GM18868 (cell line): ENCODE results near the gene AGPAT2.
"Not testable (repeated sequence)": the region's sequence is repeated elsewhere in the genome, so short reads cannot be mapped to it uniquely, and the experiment has no call there.

Experiments
- ATAC-seq: cut with Tn5 transposase; IDR thresholded peaks from one replicate; pipeline ENCODE4 v1.9.1; 2021; ENCODE audit warnings: mild to moderate bottlenecking, moderate library complexity; ENCODE audit not compliant: unreplicated experiment

The AGPAT2 gene

GRCh38 chr9:136720898-136721338 lies 33.7 kb upstream of the AGPAT2 start:
- ATAC-seq: no peak

- ATAC-seq: no peak
Observed at GRCh38 chr9:136720251-136720897, 33.1 kb upstream of the AGPAT2 start.

- ATAC-seq: no peak
Observed at GRCh38 chr9:136719195-136719880, 32.1 kb upstream of the AGPAT2 start.

- no peak for ATAC-seq
Observed at GRCh38 chr9:136718345-136719194, 31.3 kb upstream of the AGPAT2 start.

GRCh38 chr9:136717399-136717798 lies 30.1 kb upstream of the AGPAT2 start:
- no peak for ATAC-seq

GRCh38 chr9:136714893-136715274 lies 27.6 kb upstream of the AGPAT2 start:
- ATAC-seq: no peak

- ATAC-seq: no peak
Observed at GRCh38 chr9:136714096-136714892, 27.0 kb upstream of the AGPAT2 start.

- no peak for ATAC-seq
Observed at GRCh38 chr9:136713550-136713949, 26.3 kb upstream of the AGPAT2 start.

GRCh38 chr9:136712690-136713544 lies 25.7 kb upstream of the AGPAT2 start:
- ATAC-seq: no peak

GRCh38 chr9:136711751-136712689 lies 24.8 kb upstream of the AGPAT2 start, which contains the start of gene DIPK1B:
Gene DIPK1B, plus strand, starts transcription at chr9:136712572. Its CDS starts 94 bp downstream, at chr9:136712666.
- ATAC-seq: no peak

GRCh38 chr9:136711219-136711648 lies 24.0 kb upstream of the AGPAT2 start:
- ATAC-seq: not testable (repeated sequence)

GRCh38 chr9:136710543-136710942 lies 23.3 kb upstream of the AGPAT2 start:
- ATAC-seq: no peak

- ATAC-seq: no peak
Observed at GRCh38 chr9:136709454-136710109, 22.3 kb upstream of the AGPAT2 start.

- no peak for ATAC-seq
Observed at GRCh38 chr9:136707849-136708517, 20.7 kb upstream of the AGPAT2 start.

GRCh38 chr9:136707011-136707410 lies 19.8 kb upstream of the AGPAT2 start:
- ATAC-seq: no peak

GRCh38 chr9:136705564-136705963 lies 18.3 kb upstream of the AGPAT2 start:
- ATAC-seq: no peak

- not testable (repeated sequence) for ATAC-seq
Observed at GRCh38 chr9:136704741-136705140, 17.5 kb upstream of the AGPAT2 start.
